Kidney (tissue), 14 donors: ENCODE data around the gene TACSTD2. TPM values are rescaled to one million over a fixed set of nuclear protein-coding genes. Genes with fewer than 3 reads are reported as not detected.

Source experiments
- DNase-seq, 5 donors: peaks; one replicate each; pipeline ENCODE4 v3.0.0-alpha.2; 2013 to 2020
- FAIRE-seq: peaks from 2 replicates; lab custom pipeline; 2012; peaks lifted over from hg19 to GRCh38; lab: Jason Lieb, UNC
- H3K27ac ChIP-seq, 2 donors: one replicate each; pipeline ENCODE4 v1.7.0; 2013; ENCODE audit warnings: low read depth in 2 of 2, low read length in 2 of 2, inconsistent platforms in 1 of 2
- H3K27me3 ChIP-seq: one replicate; pipeline ENCODE4 v1.7.1; 2013; ENCODE audit warnings: low read length, inconsistent platforms; ENCODE audit not compliant: control insufficient read depth, insufficient read depth
- H3K36me3 ChIP-seq, 3 donors: one replicate each; pipeline versions ENCODE4 v1.7.0 to v1.7.1; 2013; ENCODE audit warnings: low read length in 3 of 3, control low read depth in 1 of 3, inconsistent platforms in 1 of 3; ENCODE audit not compliant: insufficient read depth in 3 of 3, control insufficient read depth in 2 of 3
- H3K4me1 ChIP-seq, 3 donors: one replicate each; pipeline versions ENCODE4 v1.7.0 to v1.7.1; 2013; ENCODE audit warnings: low read length in 3 of 3, inconsistent platforms in 1 of 3, low read depth in 1 of 3; ENCODE audit not compliant: control insufficient read depth in 2 of 3, insufficient read depth in 2 of 3
- H3K4me3 ChIP-seq, 3 donors: one replicate each; pipeline versions ENCODE4 v1.7.0 to v1.8.1; 2013; ENCODE audit warnings: low read length in 3 of 3, control low read depth in 1 of 3, inconsistent platforms in 1 of 3
- H3K9ac ChIP-seq, 3 donors: one replicate each; pipeline versions ENCODE4 v1.7.0 to v1.7.1; 2013; ENCODE audit warnings: low read length in 3 of 3, control low read depth in 1 of 3, inconsistent platforms in 1 of 3
- H3K9me3 ChIP-seq, 3 donors: one replicate each; pipeline versions ENCODE4 v1.7.0 to v1.7.1; 2013; ENCODE audit warnings: low read length in 3 of 3, control low read depth in 1 of 3, inconsistent platforms in 1 of 3; ENCODE audit not compliant: control insufficient read depth in 2 of 3, insufficient read depth in 1 of 3
- CTCF ChIP-seq: IDR thresholded peaks from 3 replicates; pipeline ENCODE4 v1.5.1; 2012; ENCODE audit warnings: mild to moderate bottlenecking, moderate library complexity, borderline replicate concordance; ENCODE audit not compliant: insufficient read depth; ENCODE audit errors: extremely low read depth
- intact Hi-C: fragments of 100-400 bp; cut with DNase I; formaldehyde crosslinking; loops from one replicate; pipeline ENCODE4 v1.11.1; 2022
- polyA plus RNA-seq: library from polyadenylated mRNA; stranded (reverse); fragments of 350-450 nt; fragmentation: Illumina TruSeq; extraction: RNeasy Lipid Tissue Mini Kit (QIAGEN cat#74804); gene quantifications from one replicate; pipeline ENCODE4 v1.2.3, GENCODE V29; 2014; ENCODE audit warnings: low read depth, low replicate concordance; ENCODE audit not compliant: insufficient read depth
- total RNA-seq: library from RNA; stranded (reverse); fragmentation: NEBNext Ultra II Directional; extraction: Animal tissue kit (Norgen Biotek cat#: 25700); gene quantifications from one replicate; pipeline ENCODE4 v1.2.1, GENCODE V29; 2021
- donor health status: control.
- donor health status: control.
- donor health status: control.
- donor health status: control.
- donor health status: control.
- donor health status: DM: yes; HTN: yes; CAD: no.
- donor health status: Normal renal cell carcinoma (clear cell type).

TACSTD2 gene
- total and polyA plus RNA-seq, 2 donors from 2014 or later = 127 to 502 TPM

GRCh38 chr1:58573138-58573537 is 3.9 kb downstream of the TACSTD2 start:
- intact Hi-C loops = no loop called here
- no peaks in the 10 kb centered on the region for H3K36me3 ChIP-seq
- H3K27me3 ChIP-seq = peaks cover 10% of the 10 kb centered on the region
- no peak for TF ChIP-seq CTCF
- no peak for FAIRE-seq
- H3K27ac ChIP-seq = peak overlapping the region; percentile 80 to 86
- H3K9me3 ChIP-seq = no peaks in the 10 kb centered on the region
- peaks cover 0 to 6% (median 0%) of the 10 kb centered on the region in 3 donors for H3K4me1 ChIP-seq
- H3K4me3 ChIP-seq = peak overlapping the region in 1 of 3 donors; percentile 14
- H3K9ac ChIP-seq = no peak overlapping the region
- no peak for DNase-seq

GRCh38 chr1:58572690-58573089 is 4.4 kb downstream of the TACSTD2 start:
- peak overlapping the region in 1 of 3 donors; percentile 7 for H3K9ac ChIP-seq
- intact Hi-C loops = no loop called here
- H3K27me3 ChIP-seq = peaks cover 10% of the 10 kb centered on the region
- H3K27ac ChIP-seq = peak overlapping the region; percentile 51 to 61
- peak in 4 of 5 donors; percentile 59 to 78 (median 64) for DNase-seq
- no peak for TF ChIP-seq CTCF
- no peaks in the 10 kb centered on the region for H3K36me3 ChIP-seq
- peaks cover 0 to 4% (median 0%) of the 10 kb centered on the region in 3 donors for H3K4me1 ChIP-seq
- FAIRE-seq = no peak
- H3K9me3 ChIP-seq = no peaks in the 10 kb centered on the region
- peak overlapping the region in 1 of 3 donors; percentile 14 for H3K4me3 ChIP-seq

- Histone ChIP-seq H3K36me3 (no peaks in the 10 kb centered on the region), H3K4me1 (no peaks in the 10 kb centered on the region), H3K9ac (no peak overlapping the region), H3K27me3 (peaks cover 10% of the 10 kb centered on the region), H3K4me3 (no peak overlapping the region), H3K27ac (no peak overlapping the region), H3K9me3 (no peaks in the 10 kb centered on the region)
- no peak for TF ChIP-seq CTCF
- DNase-seq (no peak), FAIRE-seq (no peak)
- intact Hi-C loops = no loop called here
Measured at GRCh38 chr1:58571616-58572015, 5.4 kb downstream of the TACSTD2 start.

- no peak overlapping the region for H3K9ac ChIP-seq
- peaks cover 8% of the 10 kb centered on the region for H3K27me3 ChIP-seq
- H3K9me3 ChIP-seq = no peaks in the 10 kb centered on the region
- no peaks in the 10 kb centered on the region for H3K4me1 ChIP-seq
- no peak overlapping the region for H3K4me3 ChIP-seq
- no peak for FAIRE-seq
- no peak overlapping the region for H3K27ac ChIP-seq
- H3K36me3 ChIP-seq = no peaks in the 10 kb centered on the region
- intact Hi-C loops = no loop called here
- no peak for TF ChIP-seq CTCF
- no peak for DNase-seq
Measured at GRCh38 chr1:58570817-58571216, 6.2 kb downstream of the TACSTD2 start.
